MCF 10A (cell line): Measurements from ENCODE around the gene HBQ1. TPM values are rescaled to one million over a fixed set of nuclear protein-coding genes. Genes with fewer than 3 reads are reported as not detected.
"Not testable (repeated sequence)": the region's sequence is repeated elsewhere in the genome, so short reads cannot be mapped to it uniquely, and the experiment has no call there.

ENCODE experiments used
- BruUV-seq: library from RNA; stranded (reverse); fragments of 400-500 nt; replicated peaks from 2 replicates; lab custom pipeline; 2021; lab: Mats Ljungman, UMichigan
- CTCF ChIA-PET: fragments of 300-600 bp; sonication (Branson Sonifier 250); formaldehyde crosslinking; extraction: SDS; loops from one replicate; lab custom pipeline; 2021; ENCODE audit warnings: antibody characterized with exemption, inconsistent platforms; lab: Yijun Ruan, JAX
- POLR2A ChIA-PET: fragments of 300-600, 350-650 bp; sonication (Branson Sonifier 250); formaldehyde crosslinking; extraction: SDS; loops from one replicate; lab custom pipeline; 2020; ENCODE audit warnings: antibody characterized with exemption, inconsistent platforms; lab: Yijun Ruan, JAX
- DNase-seq: peaks from one replicate; pipeline ENCODE4 v3.0.0-alpha.2; 2018; ENCODE audit not compliant: unreplicated experiment
- H3K27ac Mint-ChIP-seq: one replicate; pipeline ENCODE4 v1.8.0; 2022; ENCODE audit warnings: mild to moderate bottlenecking, low read depth, mixed read lengths; ENCODE audit not compliant: unreplicated experiment
- H3K27me3 Mint-ChIP-seq: one replicate; pipeline ENCODE4 v1.8.0; 2022; ENCODE audit warnings: mixed read lengths; ENCODE audit not compliant: insufficient read depth, unreplicated experiment
- H3K36me3 Mint-ChIP-seq: one replicate; pipeline ENCODE4 v1.8.0; 2022; ENCODE audit warnings: mild to moderate bottlenecking, moderate library complexity, mixed read lengths; ENCODE audit not compliant: insufficient read depth, unreplicated experiment
- H3K4me1 Mint-ChIP-seq: one replicate; pipeline ENCODE4 v1.8.0; 2022; ENCODE audit warnings: mixed read lengths; ENCODE audit not compliant: insufficient read depth, unreplicated experiment
- H3K4me3 Mint-ChIP-seq: one replicate; pipeline ENCODE4 v1.8.0; 2022; ENCODE audit warnings: mild to moderate bottlenecking, moderate library complexity, mixed read lengths; ENCODE audit not compliant: unreplicated experiment
- H3K9me3 Mint-ChIP-seq: one replicate; pipeline ENCODE4 v1.8.0; 2022; ENCODE audit warnings: mixed read lengths; ENCODE audit not compliant: unreplicated experiment
- CTCF ChIP-seq: fragments of 200-600 bp; IDR thresholded peaks from one replicate; pipeline ENCODE4 v1.8.0; 2022; ENCODE audit warnings: antibody characterized with exemption, mild to moderate bottlenecking; ENCODE audit not compliant: unreplicated experiment
- intact Hi-C: fragments of 100-400 bp; cut with micrococcal nuclease; formaldehyde crosslinking; loops from 2 replicates; pipeline ENCODE4 v1.14.1; 2022
- total RNA-seq: library from RNA; stranded (reverse); gene quantifications from 2 replicates; pipeline ENCODE4 v1.2.3, GENCODE V29; 2022

Gene HBQ1
- total RNA-seq, 1 experiment from 2014 or later, result not detected

- intact Hi-C loops, result loop anchor here (1.0 kb wide), 1 partner anchor 12 kb away; no protein-coding TSS in a partner anchor
- Mint-ChIP-seq H3K9me3 (no peaks in the 10 kb centered on the region), H3K27ac (no peak overlapping the region), H3K4me1 (no peaks in the 10 kb centered on the region), H3K27me3 (no peaks in the 10 kb centered on the region), H3K4me3 (no peak overlapping the region), H3K36me3 (peaks cover 98% of the 10 kb centered on the region)
- ChIA-PET CTCF (interaction anchor here (0.7 kb wide), 1 partner anchor 158 kb away, joined by 3 read pairs; no protein-coding TSS in a partner anchor), POLR2A (interaction anchor here (1.3 kb wide), 1 partner anchor 19 kb away, joined by 3 read pairs; no protein-coding TSS in a partner anchor)
- peak; percentile 63 for DNase-seq
- TF ChIP-seq CTCF, result no peak
- no TSS peak for BruUV-seq
These were observed 20.1 kb downstream of the HBQ1 start for GRCh38 chr16:200388-200787.

- CTCF ChIA-PET, result interaction anchor here (0.5 to 1.2 kb wide), 3 partner anchors 22 to 147 kb away, joined by 3 read pairs; no protein-coding TSS in a partner anchor
- no peak for DNase-seq
These were observed 23.0 kb downstream of the HBQ1 start for GRCh38 chr16:203246-203645.

GRCh38 chr16:204046-204445, 23.8 kb downstream of the HBQ1 start:
- POLR2A ChIA-PET, intact Hi-C loops, H3K9me3 Mint-ChIP-seq, H3K4me1 Mint-ChIP-seq, DNase-seq, H3K27me3 Mint-ChIP-seq, H3K4me3 Mint-ChIP-seq, H3K27ac Mint-ChIP-seq, BruUV-seq: not testable (repeated sequence)
- H3K36me3 Mint-ChIP-seq, result peaks cover 98% of the 10 kb centered on the region
- CTCF ChIA-PET, result interaction anchor here (1.2 kb wide), 1 partner anchor 147 kb away, joined by 3 read pairs; no protein-coding TSS in a partner anchor

More at GRCh38 chr16:203246-203645, 23.0 kb downstream of the HBQ1 start:
- no peaks in the 10 kb centered on the region for H3K27me3 Mint-ChIP-seq
- BruUV-seq, result no TSS peak
- H3K4me3 Mint-ChIP-seq, result no peak overlapping the region
- no peaks in the 10 kb centered on the region for H3K9me3 Mint-ChIP-seq
- POLR2A ChIA-PET, result no interaction called here
- H3K27ac Mint-ChIP-seq, result no peak overlapping the region
- intact Hi-C loops, result no loop called here
- no peaks in the 10 kb centered on the region for H3K4me1 Mint-ChIP-seq
- no peak for TF ChIP-seq CTCF
- H3K36me3 Mint-ChIP-seq, result peaks cover 98% of the 10 kb centered on the region

- ChIA-PET POLR2A (interaction anchor here (0.6 to 2.4 kb wide), 4 partner anchors 16 to 44 kb away, joined by 4 to 7 read pairs (median 4); partner anchors contain the start of gene LUC7L), CTCF (interaction anchor here (0.6 to 1.3 kb wide), 4 partner anchors 8 to 153 kb away, joined by 3 to 4 read pairs (median 3); no protein-coding TSS in a partner anchor)
- DNase-seq, H3K9me3 Mint-ChIP-seq, H3K4me3 Mint-ChIP-seq, H3K4me1 Mint-ChIP-seq, intact Hi-C loops, BruUV-seq, H3K27ac Mint-ChIP-seq, H3K27me3 Mint-ChIP-seq: not testable (repeated sequence)
- peaks cover 92% of the 10 kb centered on the region for H3K36me3 Mint-ChIP-seq
These were observed 29.1 kb downstream of the HBQ1 start for GRCh38 chr16:209359-209758.

GRCh38 chr16:211631-212180, 31.4 kb downstream of the HBQ1 start:
- peaks cover 92% of the 10 kb centered on the region for H3K36me3 Mint-ChIP-seq
- not testable (repeated sequence) for H3K27me3 Mint-ChIP-seq

More at GRCh38 chr16:211631-212180, 31.4 kb downstream of the HBQ1 start:
- DNase-seq, H3K9me3 Mint-ChIP-seq, BruUV-seq, H3K4me1 Mint-ChIP-seq, H3K4me3 Mint-ChIP-seq, POLR2A ChIA-PET, H3K27ac Mint-ChIP-seq, intact Hi-C loops: not testable (repeated sequence)
- CTCF ChIA-PET, result interaction anchor here (1.3 kb wide), 1 partner anchor 151 kb away, joined by 4 read pairs; no protein-coding TSS in a partner anchor
